Neural crest cell (in vitro differentiated cells): ENCODE results near the gene TCF7L2. TPM values are rescaled to one million over a fixed set of nuclear protein-coding genes. Genes with fewer than 3 reads are reported as not detected.

Source experiments
- DNase-seq: peaks from one replicate; pipeline ENCODE4 v3.0.0; 2021; ENCODE audit warnings: low read depth, mixed read lengths, low spot score
- H3K27ac Mint-ChIP-seq: one replicate; pipeline ENCODE4 v1.8.0; 2021; ENCODE audit warnings: mild to moderate bottlenecking, mixed read lengths; ENCODE audit not compliant: unreplicated experiment
- H3K27me3 Mint-ChIP-seq: 2 replicates; pipeline ENCODE4 v1.8.0; 2021; ENCODE audit warnings: low read depth, mild to moderate bottlenecking, mixed read lengths
- H3K36me3 Mint-ChIP-seq: 2 replicates; pipeline ENCODE4 v1.8.0; 2021; ENCODE audit warnings: low read depth, mild to moderate bottlenecking, mixed read lengths
- H3K4me1 Mint-ChIP-seq: 2 replicates; pipeline ENCODE4 v1.8.0; 2021; ENCODE audit warnings: mixed read lengths
- H3K4me3 Mint-ChIP-seq: one replicate; pipeline ENCODE4 v1.8.0; 2021; ENCODE audit warnings: mild to moderate bottlenecking, mixed read lengths
- H3K9me3 Mint-ChIP-seq: 2 replicates; pipeline ENCODE4 v1.8.0; 2021; ENCODE audit warnings: mixed read lengths
- CTCF ChIP-seq: fragments of 200-600 bp; sonication (generic); conservative IDR thresholded peaks from 2 replicates; pipeline ENCODE4 v1.5.0; 2021; ENCODE audit warnings: antibody characterized with exemption, mild to moderate bottlenecking
- total RNA-seq: library from RNA; stranded (reverse); gene quantifications from 2 replicates; pipeline ENCODE4 v1.2.1, GENCODE V29; 2021

The TCF7L2 gene
- total RNA-seq, 1 donor from 2014 or later, result 34.8 TPM

DNA sequence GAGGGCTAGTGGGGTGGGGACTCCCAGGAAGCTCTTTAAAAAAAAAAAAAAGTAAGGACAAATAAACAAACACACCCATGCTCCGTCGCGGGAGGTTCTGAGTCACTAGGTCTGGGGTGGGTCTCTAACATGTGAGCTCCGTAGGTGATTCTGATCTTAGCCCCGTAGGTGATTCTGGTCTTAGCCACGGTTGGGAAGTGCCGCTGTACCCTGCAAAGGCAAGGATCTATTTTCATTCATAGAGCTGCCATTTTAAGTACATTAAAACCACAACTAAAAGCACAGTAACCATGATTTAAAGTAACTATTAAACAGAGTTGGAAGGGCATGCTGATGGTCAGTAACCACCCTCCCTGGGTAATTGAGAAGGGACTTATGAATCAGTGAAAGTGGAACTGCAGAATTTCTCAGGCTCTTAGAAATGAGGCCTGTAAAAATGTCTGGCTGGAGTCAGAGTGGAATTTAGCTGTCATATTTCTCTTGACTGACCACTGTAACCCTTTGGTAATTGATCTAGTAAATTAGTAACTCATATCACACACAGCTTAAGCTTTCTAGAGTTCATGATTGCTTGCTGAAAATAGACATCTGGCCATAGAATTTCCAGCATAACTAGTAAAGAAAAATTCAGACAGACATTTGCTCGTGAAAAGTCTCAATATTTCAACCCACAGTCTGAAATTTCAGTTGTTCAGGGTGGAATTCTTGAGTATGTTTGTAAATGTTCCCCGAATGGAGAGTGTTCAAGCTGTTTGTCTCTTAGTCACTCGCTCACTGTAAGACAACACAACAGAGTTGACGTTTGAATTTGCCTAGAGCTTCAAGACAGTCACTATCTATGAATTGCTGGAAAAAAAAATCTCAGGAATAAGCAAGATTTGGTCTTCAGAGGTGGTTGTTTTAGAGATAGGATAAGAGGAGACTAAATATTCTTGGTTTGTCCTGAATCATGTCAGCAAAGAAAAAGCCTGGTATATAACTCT, 34.2 kb upstream of the TCF7L2 start:
- TF ChIP-seq CTCF, result no peak
- no peak overlapping the region for H3K27ac Mint-ChIP-seq
- H3K27me3 Mint-ChIP-seq, result peaks cover 2% of the 10 kb centered on the region
- H3K36me3 Mint-ChIP-seq, result no peaks in the 10 kb centered on the region
- peaks cover 22% of the 10 kb centered on the region for H3K4me1 Mint-ChIP-seq
- DNase-seq, result no peak
- H3K4me3 Mint-ChIP-seq, result no peak overlapping the region
- no peaks in the 10 kb centered on the region for H3K9me3 Mint-ChIP-seq

GRCh38 chr10:112917681-112918080, 32.4 kb upstream of the TCF7L2 start:
- Mint-ChIP-seq H3K27me3 (peaks cover 2% of the 10 kb centered on the region), H3K9me3 (no peaks in the 10 kb centered on the region), H3K4me3 (no peak overlapping the region), H3K27ac (no peak overlapping the region), H3K36me3 (no peaks in the 10 kb centered on the region), H3K4me1 (peaks cover 12% of the 10 kb centered on the region)
- TF ChIP-seq CTCF, result no peak
- DNase-seq, result no peak

GRCh38 chr10:112918771-112919170, 31.3 kb upstream of the TCF7L2 start:
- H3K27ac Mint-ChIP-seq, result no peak overlapping the region
- no peak for DNase-seq
- no peak for TF ChIP-seq CTCF
- no peaks in the 10 kb centered on the region for H3K9me3 Mint-ChIP-seq
- H3K27me3 Mint-ChIP-seq, result no peaks in the 10 kb centered on the region
- peaks cover 8% of the 10 kb centered on the region for H3K4me1 Mint-ChIP-seq
- no peaks in the 10 kb centered on the region for H3K36me3 Mint-ChIP-seq
- no peak overlapping the region for H3K4me3 Mint-ChIP-seq

- H3K27me3 Mint-ChIP-seq, result no peaks in the 10 kb centered on the region
- H3K4me1 Mint-ChIP-seq, result peaks cover 5% of the 10 kb centered on the region
- no peak for TF ChIP-seq CTCF
- no peak for DNase-seq
- no peak overlapping the region for H3K27ac Mint-ChIP-seq
- no peaks in the 10 kb centered on the region for H3K36me3 Mint-ChIP-seq
- no peak overlapping the region for H3K4me3 Mint-ChIP-seq
- H3K9me3 Mint-ChIP-seq, result no peaks in the 10 kb centered on the region
Observed at GRCh38 chr10:112919721-112920120, 30.3 kb upstream of the TCF7L2 start.

DNA sequence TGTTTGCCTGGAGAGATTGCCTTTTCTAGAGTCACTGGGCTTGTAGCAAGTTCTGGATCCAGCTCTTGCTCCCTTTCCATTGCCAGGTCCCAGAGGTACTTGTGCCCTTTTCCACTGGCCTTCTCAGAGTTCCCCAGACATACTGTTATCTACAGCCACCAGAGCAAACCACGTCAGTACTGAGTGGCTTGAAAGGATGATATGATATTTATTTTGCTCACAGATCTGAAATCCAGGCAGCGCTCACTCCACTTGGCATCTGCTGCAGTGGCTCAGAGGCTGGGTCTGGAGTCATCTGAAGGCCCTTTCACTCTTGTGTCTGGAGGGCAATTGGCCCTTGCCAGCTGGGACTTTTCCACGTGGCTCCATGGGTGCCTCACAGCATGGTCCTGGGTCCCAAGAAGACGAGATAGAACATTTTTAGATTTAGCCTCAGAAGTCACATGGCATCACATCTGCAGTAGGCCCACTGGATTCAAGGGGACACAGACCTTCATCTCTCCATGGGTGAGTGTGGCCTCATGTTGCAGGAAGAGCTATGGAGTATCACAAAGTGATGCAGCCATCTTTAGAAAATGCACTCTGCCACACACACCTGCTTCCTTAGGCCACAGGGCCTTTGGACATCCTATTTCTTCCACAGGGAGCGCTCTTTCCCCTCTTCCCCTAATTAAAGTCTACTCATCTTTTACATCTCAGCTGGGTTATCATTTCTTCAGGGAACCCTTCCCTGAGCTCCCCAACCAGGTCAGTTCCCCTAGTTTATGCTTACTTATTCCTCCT, 22.9 kb upstream of the TCF7L2 start:
- Mint-ChIP-seq H3K27me3 (no peaks in the 10 kb centered on the region), H3K27ac (no peak overlapping the region), H3K36me3 (no peaks in the 10 kb centered on the region), H3K4me1 (no peaks in the 10 kb centered on the region), H3K9me3 (no peaks in the 10 kb centered on the region), H3K4me3 (no peak overlapping the region)
- no peak for TF ChIP-seq CTCF
- no peak for DNase-seq
